Left ventricle myocardium inferior (tissue), 1 donor: ENCODE measurements around the gene DGCR8. TPM values are rescaled to one million over a fixed set of nuclear protein-coding genes. Genes with fewer than 3 reads are reported as not detected.

Experiments used
- DNase-seq: peaks from one replicate; pipeline ENCODE4 v3.0.0-alpha.2; 2020
- H3K27ac ChIP-seq: fragments of 200-600 bp; replicated peaks from 2 replicates; pipeline ENCODE4 v1.8.0; 2021
- H3K27me3 ChIP-seq: fragments of 200-600 bp; 2 replicates; pipeline ENCODE4 v1.8.0; 2021; ENCODE audit warnings: low read depth
- H3K36me3 ChIP-seq: fragments of 200-600 bp; 2 replicates; pipeline ENCODE4 v1.8.0; 2021
- H3K4me1 ChIP-seq: fragments of 200-600 bp; 2 replicates; pipeline ENCODE4 v1.8.0; 2021
- H3K4me3 ChIP-seq: fragments of 200-600 bp; 2 replicates; pipeline ENCODE4 v1.8.0; 2021; ENCODE audit warnings: mild to moderate bottlenecking, moderate library complexity
- H3K9me3 ChIP-seq: fragments of 200-600 bp; replicated peaks from 2 replicates; pipeline ENCODE4 v1.8.0; 2021
- CTCF ChIP-seq: fragments of 200-600 bp; IDR thresholded peaks from 2 replicates; pipeline ENCODE4 v1.8.0; 2021; ENCODE audit warnings: antibody characterized with exemption, mild to moderate bottlenecking, borderline replicate concordance
- intact Hi-C: fragments of 100-400 bp; cut with micrococcal nuclease; formaldehyde crosslinking; loops from one replicate; pipeline ENCODE4 v1.11.0; 2022
- total RNA-seq: library from RNA; stranded (reverse); fragmentation: NEBNext Ultra II Directional; extraction: Animal tissue kit (Norgen Biotek cat#: 25700); gene quantifications from one replicate; pipeline ENCODE4 v1.2.1, GENCODE V29; 2021
- donor health status: DM: no; HTN: yes; CAD: no; lungs with severe emphysema.

DGCR8 gene
- total RNA-seq, 1 donor from 2014 or later: 16.8 TPM

- no peak for TF ChIP-seq CTCF
- Histone ChIP-seq H3K36me3 (peaks cover 29% of the 10 kb centered on the region), H3K4me1 (peaks cover 44% of the 10 kb centered on the region), H3K27me3 (no peaks in the 10 kb centered on the region), H3K4me3 (no peak overlapping the region), H3K9me3 (no peaks in the 10 kb centered on the region), H3K27ac (peak overlapping the region; percentile 81)
- DNase-seq: no peak
- intact Hi-C loops: no loop called here
Observed at GRCh38 chr22:20139391-20140106, 59.5 kb downstream of the DGCR8 start.

GRCh38 chr22:20140107-20140445, 60.0 kb downstream of the DGCR8 start:
- peaks cover 39% of the 10 kb centered on the region for H3K4me1 ChIP-seq
- intact Hi-C loops: no loop called here
- no peaks in the 10 kb centered on the region for H3K9me3 ChIP-seq
- H3K27me3 ChIP-seq: no peaks in the 10 kb centered on the region
- no peak for DNase-seq
- H3K4me3 ChIP-seq: no peak overlapping the region
- no peak overlapping the region for H3K27ac ChIP-seq
- TF ChIP-seq CTCF: no peak
- H3K36me3 ChIP-seq: peaks cover 34% of the 10 kb centered on the region

GRCh38 chr22:20140521-20140964, 60.5 kb downstream of the DGCR8 start:
- no peaks in the 10 kb centered on the region for H3K9me3 ChIP-seq
- peaks cover 34% of the 10 kb centered on the region for H3K4me1 ChIP-seq
- no peak overlapping the region for H3K4me3 ChIP-seq
- DNase-seq: no peak
- no peak overlapping the region for H3K27ac ChIP-seq
- no peak for TF ChIP-seq CTCF
- intact Hi-C loops: no loop called here
- H3K27me3 ChIP-seq: no peaks in the 10 kb centered on the region
- H3K36me3 ChIP-seq: peaks cover 38% of the 10 kb centered on the region

GRCh38 chr22:20141186-20142077, 61.4 kb downstream of the DGCR8 start:
- H3K9me3 ChIP-seq: no peaks in the 10 kb centered on the region
- no peak overlapping the region for H3K27ac ChIP-seq
- TF ChIP-seq CTCF: no peak
- H3K4me1 ChIP-seq: peaks cover 25% of the 10 kb centered on the region
- H3K36me3 ChIP-seq: peaks cover 42% of the 10 kb centered on the region
- no peak overlapping the region for H3K4me3 ChIP-seq
- no peaks in the 10 kb centered on the region for H3K27me3 ChIP-seq
- DNase-seq: no peak
- intact Hi-C loops: no loop called here

- no peaks in the 10 kb centered on the region for H3K9me3 ChIP-seq
- no peak for TF ChIP-seq CTCF
- peaks cover 10% of the 10 kb centered on the region for H3K4me1 ChIP-seq
- H3K36me3 ChIP-seq: peaks cover 42% of the 10 kb centered on the region
- H3K4me3 ChIP-seq: no peak overlapping the region
- no peaks in the 10 kb centered on the region for H3K27me3 ChIP-seq
- no peak for DNase-seq
- intact Hi-C loops: no loop called here
- H3K27ac ChIP-seq: no peak overlapping the region
Observed at GRCh38 chr22:20142711-20143621, 62.9 kb downstream of the DGCR8 start.
